Hindlimb muscle (tissue), 1 donor: ENCODE results near the gene HTN1. TPM values are rescaled to one million over a fixed set of nuclear protein-coding genes. Genes with fewer than 3 reads are reported as not detected.
"Not testable (repeated sequence)": the region's sequence is repeated elsewhere in the genome, so short reads cannot be mapped to it uniquely, and the experiment has no call there.

Source experiments
- DNase-seq: peaks from one replicate; pipeline ENCODE4 v3.0.0-alpha.2; 2013
- polyA plus RNA-seq: library from polyadenylated mRNA; unstranded; fragments of 120-200 nt; gene quantifications from one replicate; pipeline ENCODE4 v1.2.1, GENCODE V29; 2013; ENCODE audit not compliant: insufficient read length

HTN1 gene
- polyA plus RNA-seq, result 0.05 TPM

DNA sequence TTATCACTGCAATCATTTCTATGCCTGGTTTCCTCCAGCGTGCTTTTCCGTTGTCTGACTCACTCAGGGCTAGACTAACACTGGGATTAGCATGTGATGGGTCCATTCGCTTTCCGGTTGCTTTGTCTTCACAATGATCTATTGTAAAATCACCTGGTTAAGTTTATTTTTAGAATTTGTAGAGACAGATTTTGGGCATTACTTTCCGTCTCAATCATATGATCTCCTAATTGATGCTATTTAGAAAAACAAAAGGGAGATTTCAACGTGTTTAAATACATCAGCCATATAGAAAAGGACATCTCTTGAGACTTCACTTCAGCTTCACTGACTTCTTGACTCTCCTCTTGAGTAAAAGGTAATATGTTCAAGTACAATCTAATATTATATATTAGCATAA is at the start of gene HTN1:
Gene HTN1, plus strand, starts transcription at position 301 of the 400 bp plus-strand sequence. CDS start 2,639 bp downstream, outside the sequence.
- DNase-seq, result not testable (repeated sequence)

DNA sequence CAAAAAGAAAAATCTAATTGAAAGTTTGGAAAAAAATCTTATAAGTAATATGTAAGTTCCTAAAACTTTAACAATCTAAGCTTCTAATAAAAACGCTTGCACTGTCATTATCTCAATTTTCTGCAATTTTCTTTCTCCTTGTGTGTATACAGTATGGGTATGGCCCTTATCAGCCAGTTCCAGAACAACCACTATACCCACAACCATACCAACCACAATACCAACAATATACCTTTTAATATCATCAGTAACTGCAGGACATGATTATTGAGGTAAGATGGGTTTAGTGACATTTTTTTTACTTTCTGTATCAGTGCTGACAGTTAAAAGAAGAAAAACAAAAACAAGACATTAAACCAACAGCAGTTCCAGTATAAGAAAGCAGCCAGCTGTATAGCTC is 49.5 kb upstream of the HTN1 start:
- DNase-seq, result no peak

DNA sequence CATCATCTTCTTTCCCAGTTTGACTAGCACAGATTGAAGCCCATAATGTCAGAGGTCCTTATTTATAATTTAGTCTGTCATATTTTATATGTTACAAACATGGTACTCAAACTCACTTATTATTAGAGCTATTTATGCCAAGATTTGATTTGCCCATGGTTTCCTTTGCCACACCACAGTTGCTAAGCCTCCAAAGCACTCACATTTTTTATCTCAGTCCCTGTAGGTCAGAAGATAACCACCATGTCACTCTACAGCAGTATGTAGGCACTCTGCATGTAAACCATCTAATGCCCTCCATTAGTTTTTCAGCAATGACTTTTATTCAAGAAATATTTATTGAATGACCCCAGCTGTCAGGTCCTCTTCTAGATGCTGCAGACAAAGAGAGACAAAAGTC is 47.7 kb upstream of the HTN1 start:
- DNase-seq, result no peak

DNA sequence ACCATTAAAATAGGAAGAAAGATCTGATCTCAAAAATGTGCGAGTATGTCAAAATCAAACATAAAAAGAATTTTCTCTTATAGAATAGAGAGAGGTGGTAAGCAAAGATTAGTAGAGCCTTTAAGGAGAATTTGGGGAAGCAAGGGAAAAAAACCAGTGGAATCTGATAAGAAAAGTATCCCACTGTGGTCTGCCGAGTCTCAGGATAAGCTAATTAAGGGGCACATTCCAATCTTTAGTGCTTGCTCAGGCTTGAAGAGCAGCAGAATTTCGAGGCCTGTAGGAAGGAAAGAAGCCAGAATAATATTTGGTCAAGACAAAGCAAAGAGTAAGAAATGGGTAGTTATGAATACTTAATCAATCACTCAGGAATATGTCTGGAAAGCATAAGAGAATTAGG is 41.5 kb upstream of the HTN1 start:
- no peak for DNase-seq

DNA sequence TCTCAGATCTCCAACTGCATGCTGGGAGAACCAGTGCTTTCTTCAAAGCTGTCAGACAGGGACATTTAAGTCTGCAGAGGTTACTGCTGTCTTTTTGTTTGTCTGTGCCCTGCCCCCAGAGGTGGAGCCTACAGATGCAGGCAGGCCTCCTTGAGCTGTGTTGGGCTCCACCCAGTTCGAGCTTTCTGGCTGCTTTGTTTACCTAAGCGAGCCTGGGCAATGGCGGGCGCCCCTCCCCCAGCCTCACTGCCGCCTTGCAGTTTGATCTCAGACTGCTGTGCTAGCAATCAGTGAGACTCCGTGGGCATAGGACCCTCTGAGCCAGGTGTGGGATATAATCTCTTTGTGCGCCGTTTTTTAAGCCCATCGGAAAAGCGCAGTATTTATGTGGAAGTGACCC is 31.2 kb upstream of the HTN1 start:
- DNase-seq, result not testable (repeated sequence)

DNA sequence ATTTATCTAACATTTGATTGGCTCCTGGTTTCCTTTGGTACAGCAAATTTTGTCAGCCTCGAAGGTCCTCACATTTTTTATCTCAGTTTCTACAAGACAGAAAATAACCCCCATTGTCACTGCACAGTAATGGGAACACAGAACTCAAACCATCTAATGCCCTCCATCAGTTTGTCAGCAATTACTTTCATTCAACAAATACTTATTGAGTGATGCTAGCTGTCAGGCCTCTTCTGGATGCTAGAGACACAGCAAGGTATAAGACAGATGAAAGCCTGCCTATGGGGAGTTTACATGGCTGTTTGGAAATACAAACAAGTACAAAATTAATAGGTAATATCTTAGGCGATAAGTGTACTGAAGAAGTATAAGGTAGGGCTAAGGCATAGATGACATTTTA is 27.0 kb upstream of the HTN1 start:
- no peak for DNase-seq

DNA sequence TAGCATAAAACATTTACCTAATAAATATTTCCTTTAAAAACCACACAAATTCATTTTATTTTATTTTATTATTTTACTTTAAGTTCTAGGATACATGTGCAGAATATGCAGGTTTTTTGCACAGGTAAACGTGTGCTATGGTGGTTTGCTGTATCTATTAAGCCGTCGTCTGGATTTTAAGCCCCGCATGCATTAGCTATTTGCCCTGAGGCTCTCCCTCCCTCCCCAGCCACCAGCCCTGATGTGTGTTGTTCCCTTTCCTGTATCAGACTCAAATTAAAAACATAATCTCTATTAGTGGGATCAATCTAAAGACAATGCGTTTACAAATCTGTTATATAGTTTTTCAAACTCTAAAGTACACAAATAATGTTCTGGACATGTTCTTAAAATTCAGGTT is 23.2 kb upstream of the HTN1 start:
- no peak for DNase-seq

DNA sequence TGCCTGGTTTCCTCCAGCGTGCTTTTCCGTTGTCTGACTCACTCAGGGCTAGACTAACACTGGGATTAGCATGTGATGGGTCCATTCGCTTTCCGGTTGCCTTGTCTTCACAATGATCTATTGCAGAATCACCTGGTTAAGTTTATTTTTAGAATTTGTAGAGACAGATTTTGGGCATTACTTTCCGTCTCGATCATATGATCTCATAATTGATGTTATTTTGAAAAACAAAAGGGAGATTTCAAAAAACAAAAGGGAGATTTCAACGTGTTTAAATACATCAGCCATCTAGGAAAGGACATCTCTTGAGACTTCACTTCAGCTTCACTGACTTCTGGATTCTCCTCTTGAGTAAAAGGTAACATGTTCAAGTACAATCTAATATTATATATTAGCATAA is 22.1 kb upstream of the HTN1 start, which contains the start of gene HTN3:
Gene HTN3, plus strand, starts transcription at position 301 of the 400 bp plus-strand sequence. CDS start 2,282 bp downstream, outside the sequence.
- not testable (repeated sequence) for DNase-seq

DNA sequence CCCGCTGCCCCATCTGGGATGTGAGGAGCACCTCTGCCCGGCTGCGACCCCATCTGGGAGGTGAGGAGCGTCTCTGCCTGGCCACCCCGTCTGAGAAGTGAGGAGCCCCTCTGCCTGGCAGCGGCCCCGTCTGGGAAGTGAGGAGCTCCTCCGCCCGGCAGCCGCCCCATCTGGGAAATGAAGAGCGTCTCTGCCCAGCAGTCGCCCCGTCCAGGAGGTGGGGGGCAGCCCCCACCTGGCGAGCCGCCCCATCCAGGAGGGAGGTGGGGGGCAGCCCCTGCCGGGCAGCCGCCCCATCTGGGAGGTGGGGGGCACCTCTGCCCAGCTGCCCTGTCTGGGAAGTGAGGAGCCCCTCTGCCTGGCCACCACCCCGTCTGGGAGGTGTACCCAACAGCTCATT is 12.7 kb upstream of the HTN1 start:
- not testable (repeated sequence) for DNase-seq

DNA sequence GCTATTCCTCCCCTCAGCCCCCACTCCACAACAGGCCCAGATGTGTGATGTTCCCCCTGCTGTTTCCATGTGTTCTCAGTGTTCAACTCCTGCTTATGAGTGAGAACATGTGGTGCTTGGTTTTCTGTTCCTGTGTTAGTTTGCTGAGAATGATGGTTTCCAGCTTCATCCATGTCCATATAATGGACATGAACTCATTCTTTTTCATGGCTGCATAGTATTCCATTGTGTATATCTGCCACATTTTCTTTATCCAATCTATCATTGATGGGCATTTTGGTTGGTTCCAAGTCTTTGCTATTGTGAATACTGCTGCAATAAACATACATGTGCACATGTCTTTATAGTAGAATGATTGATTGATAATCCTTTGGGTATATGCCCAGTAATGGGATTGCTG is 10.3 kb upstream of the HTN1 start:
- DNase-seq, result not testable (repeated sequence)

DNA sequence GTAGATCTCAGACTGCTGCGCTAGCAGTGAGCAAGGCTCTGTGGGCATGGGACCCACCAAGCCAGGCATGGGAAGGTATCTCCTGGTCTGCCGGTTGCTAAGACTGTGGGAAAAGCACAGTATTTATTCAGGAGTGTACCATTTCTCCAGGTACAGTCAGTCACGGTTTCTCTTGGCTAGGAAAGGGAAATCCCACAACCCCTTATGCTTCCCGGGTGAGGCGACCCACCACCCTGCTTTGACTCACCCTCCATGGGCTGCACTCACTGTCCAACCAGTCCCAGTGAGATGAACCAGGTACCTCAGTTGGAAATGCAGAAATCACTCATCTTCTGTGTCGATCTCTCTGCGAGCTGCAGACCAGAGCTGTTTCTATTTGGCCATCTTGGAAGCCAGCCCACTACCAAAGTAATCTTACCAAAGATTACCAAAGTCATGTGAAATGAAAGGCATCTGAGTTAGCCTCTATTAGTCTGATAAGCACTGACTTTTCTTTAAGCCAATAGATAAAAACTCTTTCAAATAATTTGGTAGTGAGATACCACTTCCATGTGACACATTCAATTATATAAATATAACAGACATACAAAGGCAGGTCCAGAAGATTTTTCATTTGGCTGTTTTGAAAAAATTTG is 8.5 kb upstream of the HTN1 start:
- no peak for DNase-seq

DNA sequence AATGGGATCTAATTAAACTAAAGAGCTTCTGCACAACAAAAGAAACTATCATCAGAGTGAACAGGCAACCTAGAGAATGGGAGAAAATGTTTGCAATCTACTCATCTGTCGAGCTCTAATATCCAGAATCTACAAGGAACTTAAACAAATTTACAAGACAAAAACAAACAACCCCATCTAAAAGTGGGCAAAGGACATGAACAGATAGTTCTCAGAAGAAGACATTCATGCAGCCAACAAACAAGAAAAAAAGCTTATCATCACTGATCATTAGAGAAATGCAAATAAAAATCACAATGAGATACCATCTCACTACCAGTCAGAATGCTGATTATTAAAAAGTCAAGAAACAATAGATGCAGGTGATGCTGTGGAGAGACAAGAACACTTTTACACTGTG is 6.3 kb downstream of the HTN1 start:
- not testable (repeated sequence) for DNase-seq

DNA sequence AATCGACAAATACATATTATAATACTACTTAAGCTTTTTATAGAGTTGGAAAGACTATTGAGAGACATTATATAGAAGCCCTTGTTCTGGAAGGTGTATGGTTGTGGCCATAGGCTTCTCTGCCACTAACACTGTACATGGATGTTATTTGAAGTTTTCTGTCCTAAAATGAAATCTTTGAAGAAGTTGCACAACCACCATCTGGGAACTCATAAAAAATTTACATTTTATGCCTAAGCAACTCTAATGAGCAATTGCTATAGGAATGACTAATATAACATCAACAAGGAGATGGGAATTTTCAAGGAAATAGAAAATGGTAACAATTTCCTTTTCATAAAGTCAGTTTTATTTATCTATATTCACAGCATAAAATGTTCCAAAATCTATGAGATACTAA is 7.4 kb downstream of the HTN1 start:
- DNase-seq, result no peak

DNA sequence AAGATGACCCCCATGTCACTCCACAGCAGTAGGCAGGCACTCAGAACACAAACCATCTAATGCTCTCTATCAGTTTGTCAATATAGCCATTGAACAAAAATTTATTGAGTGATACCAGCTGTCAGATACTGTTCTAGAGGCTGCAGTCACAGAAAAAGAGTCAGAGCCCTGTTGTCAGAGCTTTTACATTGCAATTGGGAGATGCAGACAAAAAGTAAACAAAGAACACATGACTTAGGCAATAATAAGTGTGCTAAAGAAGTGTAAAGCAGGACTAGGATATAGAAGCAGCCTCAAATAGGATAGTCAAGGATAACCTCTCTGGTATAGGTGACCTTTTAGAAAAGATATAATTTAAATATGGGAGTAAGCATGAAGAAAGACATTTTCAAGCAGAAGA is 8.9 kb downstream of the HTN1 start:
- no peak for DNase-seq

DNA sequence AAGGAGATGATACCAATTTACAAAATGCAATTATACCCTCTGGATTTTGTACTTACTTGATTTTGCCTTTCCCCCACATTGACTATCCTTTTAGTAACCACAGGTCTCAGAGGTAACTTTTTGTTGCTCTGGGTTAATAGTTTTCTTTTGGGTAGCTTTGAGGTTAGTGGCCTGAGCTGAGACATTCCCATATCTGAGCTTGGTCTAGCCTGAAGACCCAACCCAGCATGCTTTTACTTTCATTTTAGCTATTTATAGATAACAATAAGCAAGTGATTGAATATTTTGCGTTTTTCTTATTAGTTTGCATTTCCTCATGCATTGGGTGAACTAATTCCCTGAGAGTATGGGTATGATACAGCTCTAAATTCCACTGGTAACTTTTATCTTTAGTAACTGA is 11.8 kb downstream of the HTN1 start:
- DNase-seq, result no peak

DNA sequence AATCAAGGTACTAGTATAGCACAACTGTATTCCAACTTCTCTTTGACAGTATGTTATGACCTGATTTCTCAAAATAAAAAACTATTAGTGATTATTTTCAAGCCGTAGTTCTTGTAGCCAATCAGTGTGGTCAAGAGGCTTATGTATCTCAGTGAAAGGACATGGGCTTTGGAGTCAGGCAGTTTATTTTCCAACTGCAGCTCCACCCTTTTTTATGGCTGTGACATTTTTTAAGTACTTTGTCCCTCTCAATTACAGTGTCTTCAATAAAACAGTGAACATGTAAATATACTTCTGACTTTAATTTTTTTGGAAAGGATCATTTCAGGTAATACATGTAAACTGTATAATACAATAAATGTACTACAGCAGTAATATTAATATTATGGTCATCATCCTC is 30.0 kb downstream of the HTN1 start:
- DNase-seq, result no peak

DNA sequence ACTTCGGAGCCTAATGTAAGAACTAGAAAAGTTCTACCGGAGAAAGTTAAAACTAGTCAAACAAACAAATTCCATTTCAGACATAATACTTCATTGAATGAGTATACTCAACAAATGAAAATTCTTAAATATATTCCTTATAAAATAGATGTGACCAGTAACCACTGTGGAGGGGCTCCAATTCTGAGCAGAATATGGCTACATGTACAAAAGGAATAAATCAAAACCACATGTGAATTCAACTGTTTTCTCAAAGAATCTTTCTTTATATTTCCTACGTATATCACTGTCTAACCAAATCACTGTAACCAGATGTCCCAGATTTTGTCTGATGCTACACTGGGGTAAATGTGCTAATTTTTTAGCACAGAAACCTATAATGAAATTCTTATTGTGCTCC is 49.0 kb downstream of the HTN1 start:
- DNase-seq, result no peak

Other genes starting within 250 kb of the HTN1 start
- gene SULT1E1, start 190.3 kb upstream of the HTN1 start, polyA plus RNA-seq, result 20.9 TPM
- not detected for gene CSN1S1, start 119.4 kb upstream of the HTN1 start, polyA plus RNA-seq
- not detected for gene CSN2, start 84.7 kb upstream of the HTN1 start, polyA plus RNA-seq
- gene STATH, start 54.5 kb upstream of the HTN1 start, polyA plus RNA-seq, result not detected
- gene HTN3, start 22.0 kb upstream of the HTN1 start, polyA plus RNA-seq, result not detected
- gene PRR27, start 103.8 kb downstream of the HTN1 start, polyA plus RNA-seq, result not detected
- not detected for gene ODAM, start 145.3 kb downstream of the HTN1 start, polyA plus RNA-seq
- not detected for gene FDCSP, start 175.7 kb downstream of the HTN1 start, polyA plus RNA-seq
- not detected for gene CSN3, start 192.2 kb downstream of the HTN1 start, polyA plus RNA-seq